GM19328 (cell line): ENCODE results near the gene TMEM205.
"Not testable (repeated sequence)": the region's sequence is repeated elsewhere in the genome, so short reads cannot be mapped to it uniquely, and the experiment has no call there.

ENCODE experiments used
- ATAC-seq: cut with Tn5 transposase; IDR thresholded peaks from one replicate; pipeline ENCODE4 v1.9.1; 2021; ENCODE audit warnings: mild to moderate bottlenecking, moderate library complexity; ENCODE audit not compliant: unreplicated experiment

The TMEM205 gene

DNA sequence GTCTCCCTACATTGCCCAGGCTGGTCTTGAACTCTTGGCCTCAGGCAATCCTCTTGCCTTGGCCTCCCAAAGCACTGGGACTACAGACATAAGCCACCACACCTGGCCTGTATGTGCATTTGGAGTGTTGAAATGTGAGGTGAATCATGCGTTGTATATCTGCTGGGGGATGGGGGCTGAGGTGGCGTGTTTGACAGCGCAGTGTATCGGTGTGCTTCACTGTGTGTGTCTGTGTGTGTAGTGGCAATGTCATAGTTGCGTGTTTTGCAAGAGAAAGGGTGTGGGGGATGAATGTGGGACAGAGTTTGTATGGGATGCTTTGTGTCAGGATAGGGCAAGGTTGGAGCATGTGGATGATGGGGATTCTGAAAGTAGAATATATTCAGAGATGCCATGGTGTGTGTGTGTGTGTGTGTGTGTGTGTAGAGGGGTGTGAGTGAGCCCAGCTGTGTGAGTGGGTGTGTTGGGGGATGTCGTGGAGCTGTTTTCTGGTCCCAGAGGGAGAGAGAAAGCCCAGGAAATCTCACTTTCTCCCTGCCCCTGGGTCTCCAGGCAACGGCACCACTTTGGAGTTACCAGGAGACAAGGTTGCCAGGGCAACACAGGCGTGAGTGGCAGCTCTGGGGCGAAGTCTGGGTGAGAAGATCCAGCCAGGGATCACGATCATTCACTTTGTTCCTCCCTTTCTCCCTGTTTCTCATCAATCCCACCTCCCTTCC lies 27.3 kb upstream of the TMEM205 start:
- no peak for ATAC-seq

DNA sequence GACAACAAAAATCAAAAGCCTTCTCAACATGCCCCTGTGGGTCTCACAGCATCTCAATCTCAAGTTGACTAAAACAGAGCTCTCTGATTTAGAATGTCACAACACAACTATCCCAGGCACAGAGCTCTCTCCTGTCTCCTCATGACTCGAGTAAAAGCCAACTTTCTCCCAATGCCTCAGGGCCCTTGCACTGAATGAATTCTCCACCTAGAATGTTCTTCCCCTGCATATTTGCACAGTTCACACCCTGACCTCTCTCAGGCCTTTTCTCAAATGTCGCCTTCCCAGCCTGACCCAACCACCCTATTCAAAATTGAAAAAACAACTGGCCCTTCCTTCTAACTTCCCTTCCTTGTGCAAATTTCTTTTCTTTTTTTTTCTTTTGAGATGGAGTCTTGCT lies 24.7 kb upstream of the TMEM205 start:
- ATAC-seq = no peak

- no peak for ATAC-seq
Measured at GRCh38 chr19:11367528-11367927, 21.5 kb upstream of the TMEM205 start.

DNA sequence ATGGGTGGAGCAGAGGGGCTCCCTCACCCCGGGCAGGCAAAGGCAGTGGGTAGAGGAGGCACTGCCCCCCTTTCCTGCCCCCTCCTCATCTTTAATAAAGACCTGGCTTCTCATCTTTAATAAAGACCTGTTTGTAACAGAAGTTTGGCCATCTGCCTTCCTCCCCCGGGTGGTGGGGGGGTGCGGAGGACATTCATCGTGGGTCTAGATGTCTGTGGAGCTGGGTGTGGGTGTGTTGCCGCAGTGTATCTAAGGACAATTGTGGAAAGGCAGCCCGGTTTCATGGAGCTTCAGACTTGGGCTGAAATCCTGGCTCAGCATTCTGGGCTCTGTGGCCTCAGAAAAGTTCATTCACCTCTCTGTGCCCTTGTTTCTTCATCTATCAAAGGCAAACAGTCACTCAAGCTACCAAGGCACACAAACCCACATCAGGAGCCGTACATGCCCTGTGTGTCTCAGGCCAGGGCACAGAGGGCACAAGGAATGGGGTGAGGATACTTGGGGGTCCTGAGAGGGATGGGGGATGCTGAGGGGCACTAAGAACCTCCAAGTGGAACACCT lies 19.6 kb upstream of the TMEM205 start:
- no peak for ATAC-seq

DNA sequence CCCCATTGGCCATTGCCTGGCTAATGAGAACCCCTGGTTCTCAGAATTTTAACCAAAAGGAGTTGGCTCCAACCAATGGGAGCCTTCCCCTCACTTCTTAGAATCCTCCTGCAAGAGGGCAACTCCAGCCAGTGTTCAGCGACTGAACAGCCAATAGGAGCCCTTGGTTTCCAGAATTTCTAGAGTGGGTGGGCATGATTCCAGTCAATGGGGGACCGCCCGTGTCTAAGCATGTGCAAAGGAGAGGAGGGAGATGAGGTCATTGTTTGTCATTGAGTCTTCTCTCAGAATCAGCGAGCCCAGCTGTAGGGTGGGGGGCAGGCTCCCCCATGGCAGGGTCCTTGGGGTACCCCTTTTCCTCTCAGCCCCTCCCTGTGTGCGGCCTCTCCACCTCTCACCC lies 18.9 kb upstream of the TMEM205 start:
- no peak for ATAC-seq

GRCh38 chr19:11364296-11364904 lies 18.3 kb upstream of the TMEM205 start:
- ATAC-seq = no peak

DNA sequence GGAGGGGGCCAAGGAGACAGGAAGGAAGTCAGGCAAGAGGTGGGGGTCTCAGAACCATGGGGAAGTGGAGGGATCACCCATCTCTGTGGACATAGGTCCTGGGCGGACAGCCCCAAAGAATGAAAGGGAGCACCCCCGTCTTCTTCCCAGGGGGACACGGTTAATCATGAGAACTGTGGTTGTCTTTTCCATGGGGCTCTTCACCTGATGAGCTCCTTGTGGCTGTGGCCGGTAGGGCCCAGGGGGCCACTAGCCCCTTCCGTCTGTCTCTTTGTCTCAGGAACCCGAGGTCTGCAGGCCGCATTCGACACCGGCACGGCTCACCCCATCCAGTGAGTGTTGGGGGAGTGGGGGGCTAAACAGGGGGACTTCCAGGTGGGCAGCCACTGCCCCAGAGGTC lies 17.8 kb upstream of the TMEM205 start:
- ATAC-seq = no peak

- ATAC-seq = no peak
Measured at GRCh38 chr19:11361771-11362731, 16.0 kb upstream of the TMEM205 start.

DNA sequence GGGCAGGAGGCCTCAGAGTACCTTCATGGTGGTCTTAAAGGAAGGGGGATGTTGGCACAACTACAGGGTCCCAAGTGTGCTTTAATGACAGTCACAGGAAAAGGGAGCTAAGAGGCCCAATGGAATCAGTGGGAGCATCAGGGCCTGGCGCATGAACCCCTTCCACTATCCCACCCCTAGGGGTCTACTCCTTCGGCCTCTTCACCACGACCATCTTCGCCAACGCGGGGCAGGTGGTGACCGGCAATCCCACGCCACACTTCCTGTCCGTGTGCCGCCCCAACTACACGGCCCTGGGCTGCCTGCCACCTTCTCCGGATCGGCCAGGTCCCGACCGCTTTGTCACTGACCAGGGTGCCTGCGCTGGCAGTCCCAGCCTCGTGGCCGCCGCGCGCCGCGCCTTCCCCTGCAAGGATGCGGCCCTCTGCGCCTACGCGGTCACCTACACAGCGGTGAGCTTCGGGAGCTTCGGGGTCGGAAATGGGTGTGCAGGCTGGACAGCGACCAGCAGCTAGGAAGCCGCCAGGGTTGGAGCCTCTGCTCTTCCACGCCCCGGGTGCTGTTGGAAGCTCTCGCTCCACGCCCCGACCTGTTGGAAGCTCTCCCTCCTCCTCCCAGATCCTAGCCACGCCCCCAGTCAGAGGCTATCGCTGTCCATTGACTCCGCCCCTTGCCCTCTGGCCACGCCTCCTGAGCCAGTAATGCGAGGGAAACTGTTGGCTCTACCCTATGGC lies 15.1 kb upstream of the TMEM205 start:
- no peak for ATAC-seq

GRCh38 chr19:11359421-11359820 lies 13.4 kb upstream of the TMEM205 start:
- no peak for ATAC-seq

GRCh38 chr19:11356676-11357550 lies 10.8 kb upstream of the TMEM205 start:
- no peak for ATAC-seq

GRCh38 chr19:11356074-11356397 lies 10.0 kb upstream of the TMEM205 start:
- ATAC-seq = no peak

- no peak for ATAC-seq
Measured at GRCh38 chr19:11355160-11356073, 9.3 kb upstream of the TMEM205 start, which contains the start of gene PLPPR2. Gene PLPPR2 (plus strand): TSS chr19:11355432. CDS start chr19:11357674, 2,242 bp downstream.

- not testable (repeated sequence) for ATAC-seq
Measured at GRCh38 chr19:11354102-11354501, 8.0 kb upstream of the TMEM205 start.

GRCh38 chr19:11349171-11349570 lies 3.1 kb upstream of the TMEM205 start:
- no peak for ATAC-seq

DNA sequence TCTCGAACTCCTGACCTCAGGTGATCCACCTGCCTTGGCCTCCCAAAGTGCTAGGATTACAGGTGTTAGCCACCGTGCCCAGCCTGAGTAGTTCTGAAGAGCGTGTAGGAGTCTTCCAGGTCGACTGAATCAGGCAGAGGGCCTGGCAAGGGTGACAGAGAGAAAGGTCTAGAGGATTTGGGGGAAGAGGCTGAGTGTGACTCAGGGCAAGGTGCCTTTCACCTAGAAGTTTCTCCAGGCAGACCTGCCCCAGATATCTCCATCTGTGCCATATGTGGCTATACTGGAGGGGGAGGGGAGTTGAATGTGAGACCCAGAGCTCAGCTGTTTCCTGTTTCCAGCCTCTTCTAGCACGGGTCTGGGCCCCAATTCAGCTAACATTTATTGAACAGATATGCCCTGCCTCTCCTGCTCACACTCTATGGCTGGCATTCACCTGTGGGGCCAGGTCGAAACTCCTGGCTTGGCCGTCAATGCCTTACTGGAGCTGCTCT lies 1.5 kb upstream of the TMEM205 start:
- no peak for ATAC-seq

- no peak for ATAC-seq
Measured at GRCh38 chr19:11345122-11345803, 805 bp downstream of the TMEM205 start.

- ATAC-seq = no peak
Measured at GRCh38 chr19:11342429-11342828, 3.6 kb downstream of the TMEM205 start.
